Measurements from ENCODE around the gene PCDH9. TPM values are rescaled to one million over a fixed set of nuclear protein-coding genes. Genes with fewer than 3 reads are reported as not detected.

PCDH9 gene
- total and polyA plus RNA-seq, 2 of the 13 experiments (the other 11 are each of a cell fraction or from before 2014, with no cell fraction given): 0.09 TPM; not detected in 1

GRCh38 chr13:67064920-67065319 is 165.2 kb downstream of the PCDH9 start:
- DNase-seq (ENCODE audit: low spot score) (no peak), FAIRE-seq (no peak), ATAC-seq (no peak)
- H4K20me1 ChIP-seq (ENCODE audit: insufficient read depth, low read length): no peaks in the 10 kb centered on the region
- H3K36me3 ChIP-seq (replicated peaks in 1 of 2; ENCODE audit: control insufficient read depth in 1 of 2, insufficient read depth in 2 of 2, low read length in 2 of 2): no peaks in the 10 kb centered on the region
- H3K4me3 ChIP-seq (replicated peaks in 1 of 3; ENCODE audit: insufficient read depth in 1 of 3, low read depth in 2 of 3, low read length in 3 of 3): no peak overlapping the region
- H3K9me3 ChIP-seq (ENCODE audit: low read length): no peaks in the 10 kb centered on the region
- no peak overlapping the region for H3K27ac ChIP-seq (ENCODE audit: extremely low read length, insufficient read depth, low read length)
- ChIA-PET POLR2A (no interaction called here), CTCF (ENCODE audit: low intra/inter-chr PET ratio, low total read pairs) (no interaction called here)
- no peak overlapping the region for H3K9ac ChIP-seq (ENCODE audit: insufficient read depth, low read depth, low read length)
- no peak for TF ChIP-seq MED8 (CRISPR knock-in tag; IDR thresholded peaks at IDR 0.05; ENCODE audit: insufficient replicate concordance)
- no peak for TF ChIP-seq ZNF20 (CRISPR knock-in tag; IDR thresholded peaks at IDR 0.05)
- no peak for TF ChIP-seq FOXA1 (IDR thresholded peaks at IDR 0.05)
- no peak for TF ChIP-seq FOXA1 (CRISPR knock-in tag; IDR thresholded peaks at IDR 0.05)
- no peak for TF ChIP-seq ZNF839 (CRISPR knock-in tag; IDR thresholded peaks at IDR 0.05; ENCODE audit: borderline replicate concordance)
- no peak for TF ChIP-seq DPF2 (CRISPR knock-in tag; IDR thresholded peaks at IDR 0.05; ENCODE audit: borderline replicate concordance, low read depth)
- no peak for TF ChIP-seq GMEB2 (CRISPR knock-in tag; IDR thresholded peaks at IDR 0.05; ENCODE audit: low read depth)
- TF ChIP-seq SMAD9 (CRISPR knock-in tag; IDR thresholded peaks at IDR 0.05): no peak
- TF ChIP-seq ZNF75D (CRISPR knock-in tag; IDR thresholded peaks at IDR 0.05; ENCODE audit: borderline replicate concordance): no peak
- no peak for TF ChIP-seq CTCF (CRISPR knock-in tag; IDR thresholded peaks at IDR 0.05)
- TF ChIP-seq ZNF160 (CRISPR knock-in tag; IDR thresholded peaks at IDR 0.05): no peak
- TF ChIP-seq JUN (CRISPR knock-in tag; IDR thresholded peaks at IDR 0.05): no peak
- no peak for TF ChIP-seq KLF15 (CRISPR knock-in tag; IDR thresholded peaks at IDR 0.05; ENCODE audit: borderline replicate concordance)
- no peak for TF ChIP-seq KLF6 (CRISPR knock-in tag; IDR thresholded peaks at IDR 0.05)
- intact Hi-C loops (cut with micrococcal nuclease; ENCODE audit: unreplicated experiment): no loop called here
- H3K4me1 ChIP-seq (ENCODE audit: insufficient read depth, low read length): no peaks in the 10 kb centered on the region
- in situ Hi-C loops (cut with HindIII; ENCODE audit: extremely low pct_ligation_motif_present, low pct_unique_long_range_greater_than_20kb): no loop called here
- H3K4me2 ChIP-seq (ENCODE audit: low read depth, low read length): no peak overlapping the region
- WGBS (ENCODE audit: low lambda C conversion rate): 0% methylated on average over 2 of the region's 2 CpGs
- no peaks in the 10 kb centered on the region; a peak in 1 of 5 replicates for H3K27me3 ChIP-seq (ENCODE audit: control insufficient read depth in 1 of 2, insufficient read depth in 2 of 2, low read length in 2 of 2)
- no peak overlapping the region for H2AFZ ChIP-seq (ENCODE audit: low read length)
- no peaks in the 10 kb centered on the region for H3K79me2 ChIP-seq (ENCODE audit: insufficient read depth, low read length)
- BruUV-seq (replicated peaks): no TSS peak
